ENCODE data around the gene C20orf173. TPM values are rescaled to one million over a fixed set of nuclear protein-coding genes. Genes with fewer than 3 reads are reported as not detected.

C20orf173 gene
- total RNA-seq, 1 experiment from 2014 or later, result not detected

GRCh38 chr20:35499271-35499670 is 30.2 kb downstream of the C20orf173 start:
- ATAC-seq, result no peak
- DNase-seq (ENCODE audit: low read depth, low spot score), result no peak
- intact Hi-C loops (cut with micrococcal nuclease; ENCODE audit: unreplicated experiment), result no loop called here
- Histone ChIP-seq H3K27ac (ENCODE audit: low read length) (no peak overlapping the region), H3K27me3 (ENCODE audit: control insufficient read depth, insufficient read depth, low read length) (no peaks in the 10 kb centered on the region), H3K36me3 (ENCODE audit: control insufficient read depth, insufficient read depth, low read length) (peaks cover 10% of the 10 kb centered on the region), H3K9me3 (ENCODE audit: control insufficient read depth, insufficient read depth, low read depth, low read length) (no peaks in the 10 kb centered on the region), H3K4me3 (ENCODE audit: low read depth in 2 of 2, low read length in 2 of 2) (no peak overlapping the region), H3K4me1 (ENCODE audit: control insufficient read depth, insufficient read depth, low read length) (no peaks in the 10 kb centered on the region)
- ChIA-PET CTCF (no interaction called here), POLR2A (no interaction called here)
- TF ChIP-seq POLR2AphosphoS5 (IDR thresholded peaks at IDR 0.05; ENCODE audit: low read depth, low read length) (no peak), CTCF (IDR thresholded peaks at IDR 0.05) (no peak), TCF7L2 (IDR thresholded peaks at IDR 0.05; ENCODE audit: low read depth, low read length) (no peak), REST (IDR thresholded peaks at IDR 0.05; ENCODE audit: insufficient read depth in 1 of 2, low read depth in 2 of 2, low read length in 1 of 2) (no peak), SIN3A (IDR thresholded peaks at IDR 0.05; ENCODE audit: borderline replicate concordance, insufficient read depth, low read depth, low read length) (no peak)
- in situ Hi-C loops (cut with HindIII; ENCODE audit: low pct_unique_long_range_greater_than_20kb, low sequenced_read_pairs), result no loop called here
- BruUV-seq (replicated peaks), result no TSS peak

- H3K4me1 ChIP-seq (ENCODE audit: control insufficient read depth, insufficient read depth, low read length), result no peaks in the 10 kb centered on the region
- in situ Hi-C loops (cut with HindIII; ENCODE audit: low pct_unique_long_range_greater_than_20kb, low sequenced_read_pairs) (no loop called here), intact Hi-C loops (cut with micrococcal nuclease; ENCODE audit: unreplicated experiment) (no loop called here)
- H3K27ac ChIP-seq (ENCODE audit: low read length), result no peak overlapping the region
- H3K27me3 ChIP-seq (ENCODE audit: control insufficient read depth, insufficient read depth, low read length), result no peaks in the 10 kb centered on the region
- ChIA-PET POLR2A (no interaction called here), CTCF (interaction anchor here (0.6 kb wide), 2 partner anchors 52 to 196 kb away, joined by 4 to 5 read pairs; no protein-coding TSS in a partner anchor)
- no peak for TF ChIP-seq SIN3A (IDR thresholded peaks at IDR 0.05; ENCODE audit: borderline replicate concordance, insufficient read depth, low read depth, low read length)
- no peak for TF ChIP-seq POLR2AphosphoS5 (IDR thresholded peaks at IDR 0.05; ENCODE audit: low read depth, low read length)
- no peak for TF ChIP-seq REST (IDR thresholded peaks at IDR 0.05; ENCODE audit: insufficient read depth in 1 of 2, low read depth in 2 of 2, low read length in 1 of 2)
- TF ChIP-seq CTCF (IDR thresholded peaks at IDR 0.05), result no peak
- TF ChIP-seq TCF7L2 (IDR thresholded peaks at IDR 0.05; ENCODE audit: low read depth, low read length), result no peak
- H3K36me3 ChIP-seq (ENCODE audit: control insufficient read depth, insufficient read depth, low read length), result peaks cover 8% of the 10 kb centered on the region
- no peak overlapping the region for H3K4me3 ChIP-seq (ENCODE audit: low read depth in 2 of 2, low read length in 2 of 2)
- ATAC-seq, result no peak
- no peaks in the 10 kb centered on the region for H3K9me3 ChIP-seq (ENCODE audit: control insufficient read depth, insufficient read depth, low read depth, low read length)
- BruUV-seq (replicated peaks), result no TSS peak
- DNase-seq (ENCODE audit: low read depth, low spot score), result no peak
These were observed 31.7 kb downstream of the C20orf173 start for GRCh38 chr20:35497780-35498189.

All from Panc1 (cell line).